GM19452 (cell line): ENCODE data around the gene VPS33B.
"Not testable (repeated sequence)": the region's sequence is repeated elsewhere in the genome, so short reads cannot be mapped to it uniquely, and the experiment has no call there.

Experiments used
- ATAC-seq: cut with Tn5 transposase; IDR thresholded peaks from one replicate; pipeline ENCODE4 v1.9.1; 2021; ENCODE audit not compliant: unreplicated experiment

VPS33B gene

GRCh38 chr15:91032919-91033803, 10.8 kb upstream of the VPS33B start:
- ATAC-seq = no peak

GRCh38 chr15:91031796-91032195, 9.4 kb upstream of the VPS33B start:
- ATAC-seq = no peak

GRCh38 chr15:91027677-91028076, 5.3 kb upstream of the VPS33B start:
- ATAC-seq = no peak

GRCh38 chr15:91023720-91024119, 1.3 kb upstream of the VPS33B start:
- no peak for ATAC-seq

GRCh38 chr15:91022832-91023129, 387 bp upstream of the VPS33B start:
- peak; percentile 22 for ATAC-seq

GRCh38 chr15:91021516-91022074, 799 bp downstream of the VPS33B start:
- peak; percentile 7 for ATAC-seq

GRCh38 chr15:91018158-91018557, 4.2 kb downstream of the VPS33B start:
- ATAC-seq = no peak

GRCh38 chr15:91017716-91018115, 4.7 kb downstream of the VPS33B start:
- ATAC-seq = no peak

GRCh38 chr15:91013701-91014100, 8.7 kb downstream of the VPS33B start:
- not testable (repeated sequence) for ATAC-seq

GRCh38 chr15:91007266-91007665, 15.1 kb downstream of the VPS33B start:
- ATAC-seq = no peak

- no peak for ATAC-seq
These were observed 21.2 kb downstream of the VPS33B start for GRCh38 chr15:91001209-91001608.

GRCh38 chr15:90998737-90999136, 23.7 kb downstream of the VPS33B start:
- ATAC-seq = no peak

- ATAC-seq = peak; percentile 96
These were observed 27.7 kb downstream of the VPS33B start, which contains the start of gene PRC1 for GRCh38 chr15:90994417-90995311. TSS of gene PRC1 (minus strand) at chr15:90994535. CDS start at chr15:90994417, 118 bp downstream.

GRCh38 chr15:90994059-90994416, 28.4 kb downstream of the VPS33B start:
- ATAC-seq = peak; percentile 17

- no peak for ATAC-seq
These were observed 30.7 kb downstream of the VPS33B start for GRCh38 chr15:90991587-90992285.

GRCh38 chr15:90990446-90990845, 31.9 kb downstream of the VPS33B start:
- ATAC-seq = no peak

- no peak for ATAC-seq
These were observed 33.2 kb downstream of the VPS33B start for GRCh38 chr15:90989040-90989768.

GRCh38 chr15:90988296-90988695, 34.1 kb downstream of the VPS33B start:
- ATAC-seq = no peak

GRCh38 chr15:90987561-90988141, 34.7 kb downstream of the VPS33B start:
- ATAC-seq = no peak
